HG02884 (cell line): ENCODE measurements around the gene LGALS3BP.

Experiments
- ATAC-seq: cut with Tn5 transposase; IDR thresholded peaks from one replicate; pipeline ENCODE4 v1.9.1; 2021; ENCODE audit warnings: mild to moderate bottlenecking, moderate library complexity; ENCODE audit not compliant: unreplicated experiment

Gene LGALS3BP

DNA sequence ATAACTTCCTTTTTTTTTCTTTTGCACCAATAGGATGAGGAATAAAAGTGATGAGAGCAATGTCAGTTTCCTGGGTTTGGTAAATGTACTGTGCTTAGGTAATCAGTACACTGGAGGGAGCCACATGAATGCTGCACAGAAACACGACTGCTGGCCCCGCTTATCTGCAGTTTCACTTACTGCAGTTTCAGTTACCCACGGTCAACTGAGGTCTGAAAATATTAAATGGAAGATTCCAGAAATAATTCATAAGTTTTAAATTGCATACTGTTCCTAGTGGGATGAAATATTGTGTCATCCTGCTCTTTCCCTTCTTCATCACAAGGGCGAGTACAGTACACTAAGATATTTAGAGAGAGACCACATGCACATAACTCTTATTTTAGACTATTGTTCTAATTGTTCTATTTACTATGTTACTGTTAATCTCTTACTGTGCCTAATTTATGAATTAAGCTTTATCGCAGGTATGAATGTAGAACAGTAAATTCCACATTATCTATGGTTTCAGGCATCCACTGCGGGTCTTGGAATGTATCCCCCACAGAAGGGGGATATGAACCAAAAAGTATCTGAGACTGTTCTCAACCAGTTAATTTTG lies 6.4 kb upstream of the LGALS3BP start:
- ATAC-seq: no peak

DNA sequence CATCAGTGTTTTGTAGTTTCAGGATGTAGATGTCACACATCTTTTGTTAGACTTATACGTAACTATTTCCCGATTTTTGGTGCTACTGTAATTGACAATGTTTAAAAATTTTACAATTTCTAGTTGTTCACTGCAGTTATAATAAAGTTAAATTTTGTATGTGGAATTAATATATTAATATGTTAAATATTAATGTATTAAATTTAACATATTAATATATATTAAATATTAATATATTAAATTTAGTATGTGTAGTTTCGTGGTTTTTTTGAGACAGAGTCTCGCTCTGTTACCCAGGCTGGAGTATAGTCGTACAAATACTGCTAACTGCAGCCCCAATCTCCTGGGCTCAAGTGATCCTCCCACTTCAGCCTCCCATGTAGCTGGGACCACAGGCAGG lies 5.7 kb upstream of the LGALS3BP start:
- ATAC-seq: no peak

DNA sequence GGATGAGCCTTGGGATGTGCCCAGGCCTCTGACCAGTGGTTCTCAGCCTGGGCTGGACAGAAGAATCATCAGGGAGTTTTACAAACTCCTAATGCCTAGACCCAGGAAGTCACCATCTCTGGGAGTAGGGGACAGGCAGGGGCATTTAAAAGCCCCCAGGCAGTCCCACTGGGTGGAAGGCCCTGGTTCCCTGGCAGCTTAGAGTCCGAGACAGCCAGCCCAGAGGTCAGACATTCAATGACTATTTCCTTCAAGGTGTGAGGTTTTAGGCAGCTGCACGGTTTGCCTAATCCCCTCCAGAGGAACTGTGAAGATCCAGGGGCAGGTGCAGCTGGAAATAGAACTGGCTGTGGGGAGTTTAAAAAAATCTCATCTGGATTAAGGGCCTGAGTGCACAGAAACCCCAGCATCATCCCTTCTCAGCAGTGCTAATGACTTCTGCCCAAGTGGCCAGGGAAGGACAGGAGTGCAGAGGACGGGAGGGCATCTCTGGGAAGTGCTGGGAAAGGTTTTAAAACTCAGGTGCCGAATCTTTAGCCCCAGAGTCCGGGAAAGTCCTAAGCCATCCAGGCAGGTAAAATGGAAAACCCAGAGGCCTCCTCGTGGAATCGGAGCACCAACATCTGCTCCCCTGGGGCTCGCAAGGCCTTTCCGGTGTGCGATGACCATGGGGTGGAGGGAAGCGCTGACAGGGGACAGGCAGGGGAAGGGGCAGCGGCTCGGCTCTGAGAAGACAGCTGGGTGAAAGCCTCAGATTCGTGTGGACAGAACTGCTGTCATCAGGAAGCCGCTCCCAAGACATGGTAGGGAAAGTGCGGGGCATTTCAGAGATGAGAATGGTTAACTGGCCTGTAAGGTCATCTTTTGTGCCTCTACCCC lies 1.5 kb upstream of the LGALS3BP start:
- ATAC-seq: no peak

DNA sequence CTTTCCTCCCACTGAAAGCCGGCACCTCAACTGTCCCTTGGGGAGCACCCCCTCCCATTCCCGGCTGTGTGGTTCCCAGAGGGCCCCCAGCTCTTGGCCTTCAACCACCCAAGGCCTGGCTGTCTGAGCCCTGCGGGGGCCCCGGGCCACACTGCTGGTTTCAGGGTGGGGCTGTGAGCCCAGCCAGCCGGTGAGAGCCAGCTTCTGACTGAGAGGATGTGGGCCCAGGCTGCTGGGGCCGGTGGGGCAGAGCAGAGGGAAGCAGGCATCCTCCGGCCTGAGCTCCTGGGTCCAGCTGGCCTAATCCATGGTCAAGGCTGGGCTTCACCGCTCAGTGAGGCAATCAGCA lies 875 bp upstream of the LGALS3BP start:
- ATAC-seq: no peak

DNA sequence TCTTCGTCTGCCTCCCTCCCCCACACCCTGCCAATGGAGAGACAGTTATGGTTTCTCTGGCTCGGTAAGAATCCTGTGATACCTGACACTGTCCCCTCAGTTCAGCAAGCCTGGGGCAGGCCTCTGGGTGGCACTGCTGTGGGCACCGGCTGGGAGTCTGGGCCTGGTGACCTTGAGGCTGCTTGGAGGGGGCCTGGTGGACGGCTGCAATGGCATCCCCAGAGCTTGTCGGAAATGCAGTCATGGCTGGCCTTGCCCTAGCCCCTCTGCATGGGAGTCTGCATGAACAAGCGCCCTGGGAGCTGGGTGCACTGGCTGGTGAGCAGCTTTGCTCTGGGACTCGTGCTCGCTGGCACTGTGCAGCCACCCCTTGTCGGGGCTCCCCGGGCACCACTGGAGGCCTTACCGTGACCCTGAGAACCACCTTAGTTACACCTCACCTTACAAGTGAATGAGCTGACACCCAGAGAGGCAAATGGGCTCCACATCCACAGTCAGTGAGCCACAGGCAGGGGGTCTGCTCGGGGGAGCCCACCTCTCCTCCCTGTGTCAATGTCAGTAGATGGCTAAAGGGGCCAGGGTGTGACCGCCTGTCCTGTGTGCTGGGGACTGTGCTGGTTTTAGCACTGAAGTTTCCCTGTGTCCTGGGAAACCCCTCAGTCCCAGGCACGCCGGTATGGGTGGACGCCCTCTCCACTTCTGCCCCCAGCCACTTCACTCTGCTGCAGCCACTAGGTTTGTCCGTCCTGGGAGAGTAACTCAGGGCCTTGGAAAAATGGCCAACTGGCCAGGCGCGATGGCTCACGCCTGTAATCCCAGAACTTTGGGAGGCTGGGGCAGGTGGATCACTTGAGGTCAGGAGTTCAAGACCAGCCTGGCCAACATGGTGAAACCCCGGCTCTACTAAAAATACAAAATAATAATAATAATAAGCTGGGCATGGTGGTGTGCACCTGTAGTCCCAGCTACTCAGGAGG lies 1.4 kb downstream of the LGALS3BP start:
- no peak for ATAC-seq

DNA sequence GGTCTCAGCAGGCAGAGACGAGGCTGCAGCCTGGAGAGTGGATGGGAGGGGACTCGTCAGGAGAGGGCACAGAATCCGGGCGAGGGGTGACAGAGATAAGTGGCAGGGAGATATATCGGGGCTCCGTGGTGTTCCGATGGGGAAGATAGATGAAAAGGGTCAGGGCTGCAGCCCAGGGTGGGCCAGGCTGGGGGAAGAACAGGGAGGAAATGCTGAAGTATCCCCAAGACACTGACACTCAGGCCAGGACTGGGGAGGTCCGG lies 2.1 kb downstream of the LGALS3BP start:
- ATAC-seq: no peak

DNA sequence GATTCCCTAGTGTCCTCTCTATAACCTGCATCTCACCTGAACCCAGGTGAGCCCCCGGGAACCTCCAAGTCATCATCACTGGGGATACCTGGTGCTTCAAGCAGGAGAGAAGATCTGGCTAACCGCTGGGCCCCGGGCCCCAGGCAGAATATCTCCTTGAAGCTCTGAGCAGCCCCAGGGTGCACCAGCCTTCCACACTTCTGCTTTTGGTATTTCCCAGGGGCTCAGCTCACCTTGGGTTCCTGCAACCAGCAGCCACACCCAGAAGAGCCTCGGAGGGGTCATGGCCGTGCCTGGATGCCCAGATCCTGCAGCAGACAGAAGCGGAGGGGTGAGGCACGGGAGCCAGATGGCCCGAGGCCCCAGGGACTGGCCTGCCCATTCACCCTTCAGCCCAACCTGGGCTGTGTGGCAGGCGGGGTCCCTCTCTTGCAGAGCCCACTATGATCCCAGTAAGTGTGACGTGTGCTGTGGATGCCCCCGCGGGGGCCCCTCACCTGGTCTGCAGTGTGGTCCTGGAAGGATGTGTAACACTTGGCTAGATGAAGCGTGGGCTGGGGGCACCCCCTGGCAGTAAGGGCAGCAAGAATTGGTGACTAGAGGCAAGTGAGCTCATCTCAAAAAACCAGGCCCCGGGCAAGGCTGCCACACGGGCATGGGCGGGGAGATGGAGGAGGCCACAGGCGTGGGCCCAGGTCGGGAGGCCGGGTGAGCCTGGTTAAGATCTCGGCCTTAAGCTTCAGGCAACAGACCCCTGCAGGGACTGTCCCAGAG lies 2.6 kb downstream of the LGALS3BP start:
- no peak for ATAC-seq

DNA sequence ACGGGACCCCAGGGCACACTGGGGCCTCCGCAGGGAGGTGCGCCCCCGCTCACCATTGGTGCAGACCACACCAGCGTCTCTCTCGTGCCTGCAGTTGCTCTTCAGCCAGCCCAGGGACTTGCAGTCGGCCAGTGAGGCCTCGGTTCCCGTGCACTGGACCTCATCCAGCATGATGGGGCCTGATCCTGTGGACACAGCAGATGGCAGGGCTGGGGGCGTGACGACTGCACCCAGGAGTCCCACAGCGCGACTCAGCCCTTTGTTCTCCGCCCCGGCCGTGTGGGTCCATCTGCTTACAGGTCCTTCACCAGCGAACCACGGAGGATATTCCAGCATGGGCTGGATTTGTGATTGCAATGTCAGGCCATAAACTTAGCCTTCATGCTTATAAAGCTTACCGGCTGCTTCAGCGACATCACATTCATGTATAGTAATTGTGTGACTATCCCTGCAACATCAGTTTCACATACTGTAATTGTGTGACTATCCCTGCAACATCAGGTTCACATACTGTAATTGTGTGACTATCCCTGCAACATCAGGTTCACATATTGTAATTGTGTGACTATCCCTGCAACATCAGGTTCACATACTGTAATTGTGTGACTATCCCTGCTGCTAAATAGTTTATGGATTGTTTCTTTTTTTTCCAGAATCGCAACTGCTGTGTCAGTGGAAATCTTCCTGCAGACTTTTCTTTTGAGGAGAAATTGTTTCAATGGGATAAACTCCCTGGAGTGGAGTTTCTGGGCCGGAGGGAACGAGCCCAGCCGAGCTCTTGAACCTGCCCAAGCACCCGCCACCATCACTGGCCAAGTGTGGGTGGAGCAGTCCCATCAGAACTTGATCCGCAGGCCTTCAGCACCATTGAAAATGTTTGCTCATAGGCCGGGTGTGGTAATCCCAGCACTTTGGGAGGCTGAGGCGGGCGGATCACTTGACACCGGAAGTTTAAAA lies 4.8 kb downstream of the LGALS3BP start:
- no peak for ATAC-seq

DNA sequence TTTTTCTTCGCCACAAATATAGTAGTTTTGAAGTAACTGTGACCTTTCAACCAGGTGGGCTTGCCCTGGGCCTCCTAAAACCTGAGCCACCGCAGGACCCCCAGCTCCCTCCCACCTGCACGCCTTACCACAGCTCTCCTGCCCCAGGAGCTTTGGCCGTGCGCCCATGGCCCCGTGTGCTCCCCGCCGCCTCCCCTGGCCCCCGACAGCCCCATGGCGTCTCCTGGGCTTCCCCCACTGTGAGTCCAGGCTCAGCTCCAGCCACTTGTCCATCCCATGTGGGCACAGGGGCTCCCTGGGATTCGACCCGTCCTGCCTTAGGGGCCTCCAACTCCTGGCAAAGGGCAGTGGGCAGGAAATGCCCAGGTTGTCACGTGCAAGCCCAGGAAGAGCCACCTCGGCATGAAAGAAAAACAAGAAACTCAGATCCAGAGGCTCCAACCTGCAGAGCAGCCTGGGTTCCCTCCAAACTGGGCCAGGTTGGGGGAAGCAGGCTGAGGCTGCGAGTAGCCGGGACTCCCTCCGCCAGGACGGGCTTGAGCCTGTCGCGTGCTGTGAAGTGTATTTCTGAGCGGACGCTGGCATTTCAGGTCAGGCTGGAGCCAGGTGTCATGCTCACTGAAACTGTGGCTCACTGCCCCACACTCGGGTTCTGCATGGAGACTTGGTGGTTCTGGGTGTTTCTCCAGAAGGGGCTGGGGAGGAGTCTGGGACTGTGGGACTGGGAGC lies 5.8 kb downstream of the LGALS3BP start:
- no peak for ATAC-seq

DNA sequence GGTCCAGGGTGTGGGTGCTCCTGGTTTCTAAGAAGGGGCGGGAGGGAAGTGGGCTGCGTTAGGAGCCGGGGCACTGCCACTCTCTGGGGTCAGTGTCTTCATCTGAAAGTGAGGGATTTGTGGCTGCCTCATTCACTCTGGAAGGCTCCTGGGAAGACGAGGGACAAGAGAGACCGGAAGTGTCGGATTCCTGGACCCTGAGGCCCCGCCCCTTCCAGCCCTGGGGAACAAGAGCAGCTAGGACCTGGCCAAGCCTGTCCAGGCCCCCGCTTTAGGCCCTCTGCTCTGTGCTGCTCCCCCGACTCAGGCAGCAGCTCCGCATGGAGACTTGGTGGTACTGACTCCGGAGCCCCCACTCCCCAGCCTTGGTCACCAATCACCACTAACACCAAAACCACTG lies 6.5 kb downstream of the LGALS3BP start:
- ATAC-seq: no peak

DNA sequence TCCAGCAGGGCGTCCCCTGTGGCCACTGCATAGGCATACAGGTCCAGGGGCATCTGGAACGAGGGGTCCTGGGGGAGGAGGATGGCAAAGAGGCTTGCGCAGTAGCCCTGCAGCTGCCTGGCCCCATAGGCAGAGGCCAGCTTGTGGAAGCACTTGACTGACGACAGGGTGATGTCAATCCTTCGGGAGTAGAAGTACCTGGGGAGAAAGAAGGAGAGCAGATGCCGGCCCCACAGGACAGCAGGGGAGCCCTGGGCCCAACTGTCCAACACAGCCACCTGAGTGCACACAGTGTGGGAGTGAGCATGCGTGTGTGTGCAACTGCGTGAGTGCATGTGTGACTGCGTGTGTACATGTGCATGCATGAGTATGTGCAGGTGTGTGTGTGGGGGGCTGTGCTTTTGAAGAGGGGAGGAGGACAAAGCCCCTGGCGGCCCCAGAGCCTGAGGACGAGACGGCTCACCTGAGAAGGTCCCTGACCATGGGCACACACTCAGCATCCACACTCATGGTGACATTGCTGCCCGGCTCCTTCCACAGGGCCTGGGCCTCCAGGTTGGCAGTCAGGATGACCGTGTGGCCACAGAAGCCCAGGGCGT lies 7.1 kb downstream of the LGALS3BP start:
- ATAC-seq: no peak

DNA sequence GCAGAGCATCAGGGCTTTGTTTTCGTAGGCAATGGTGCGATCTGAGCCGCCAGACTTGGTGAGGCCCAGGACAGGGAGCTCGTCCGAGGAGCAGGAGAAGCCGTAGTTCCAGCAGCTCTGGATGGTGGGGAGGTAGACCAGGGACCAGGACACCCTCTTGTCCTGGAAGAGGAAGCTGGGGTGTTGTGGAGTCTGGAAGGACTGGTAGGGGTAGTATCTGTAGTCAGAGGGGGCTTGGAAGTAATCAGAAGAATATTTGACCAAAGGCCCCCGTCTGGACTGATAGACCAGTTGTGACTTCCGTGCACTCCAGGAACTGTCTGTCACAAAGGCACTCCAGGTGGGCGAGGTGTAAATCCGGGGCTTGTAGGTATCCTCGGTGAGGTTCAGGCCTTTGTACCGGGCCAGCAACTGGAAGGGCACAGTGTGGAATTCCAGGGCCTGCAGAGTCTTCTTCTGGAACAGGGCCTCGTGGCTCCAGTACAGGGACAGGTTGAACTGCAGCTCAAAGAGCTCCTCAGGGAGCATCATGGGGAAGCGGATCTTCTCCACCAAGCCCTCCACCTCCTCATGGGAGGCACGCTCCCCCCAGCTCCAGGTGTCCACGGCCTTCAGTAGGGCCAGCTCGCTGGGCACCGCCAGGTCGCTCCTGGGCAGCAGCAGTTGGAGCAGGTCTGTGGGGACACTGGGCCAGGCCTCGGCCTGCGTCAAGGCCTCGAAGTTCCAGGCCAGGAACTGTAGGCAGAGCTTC lies 7.8 kb downstream of the LGALS3BP start:
- no peak for ATAC-seq

DNA sequence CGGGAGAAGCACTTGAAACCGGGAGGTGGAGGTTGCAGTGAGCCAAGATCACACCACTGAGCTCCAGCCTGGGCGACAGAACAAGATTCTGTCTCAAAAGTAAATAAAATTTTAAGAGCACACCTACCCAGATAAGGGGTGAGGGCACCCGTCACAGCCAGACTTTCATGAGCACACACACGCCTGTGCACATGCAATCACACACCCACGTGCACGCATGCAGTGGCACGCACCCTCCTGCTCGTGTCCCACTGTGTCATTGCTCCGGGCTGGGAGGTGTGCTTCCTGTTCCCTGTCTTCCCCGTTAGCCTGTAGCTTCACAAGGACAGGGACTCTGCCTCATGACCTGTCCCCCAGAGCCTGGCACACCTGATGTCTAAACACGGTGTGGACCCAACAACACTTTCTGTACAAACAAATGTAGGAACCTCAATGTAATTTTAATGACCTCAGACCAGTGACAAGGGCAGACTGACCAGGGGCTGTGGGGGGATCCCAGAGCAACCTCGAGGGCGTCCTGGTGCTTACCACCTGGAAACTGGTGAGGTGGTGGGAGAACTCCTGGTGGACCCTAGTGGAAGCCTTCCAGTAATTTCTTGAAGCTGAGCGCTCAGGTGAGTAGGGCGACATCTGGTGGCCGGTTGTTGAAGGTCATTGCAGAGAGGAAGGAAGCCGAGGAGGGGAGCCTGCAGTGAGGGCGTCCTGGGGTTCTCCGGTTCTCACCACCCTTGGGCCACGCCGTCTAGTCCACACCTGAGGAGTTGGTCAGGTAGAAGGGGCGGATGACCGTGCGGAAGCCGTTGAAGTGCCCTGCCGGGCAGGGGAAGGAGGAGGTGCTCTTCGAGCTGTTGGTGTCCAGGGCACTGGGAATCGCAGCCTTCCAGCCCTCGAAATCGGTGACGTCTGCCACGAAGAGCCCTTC lies 8.6 kb downstream of the LGALS3BP start:
- ATAC-seq: no peak

DNA sequence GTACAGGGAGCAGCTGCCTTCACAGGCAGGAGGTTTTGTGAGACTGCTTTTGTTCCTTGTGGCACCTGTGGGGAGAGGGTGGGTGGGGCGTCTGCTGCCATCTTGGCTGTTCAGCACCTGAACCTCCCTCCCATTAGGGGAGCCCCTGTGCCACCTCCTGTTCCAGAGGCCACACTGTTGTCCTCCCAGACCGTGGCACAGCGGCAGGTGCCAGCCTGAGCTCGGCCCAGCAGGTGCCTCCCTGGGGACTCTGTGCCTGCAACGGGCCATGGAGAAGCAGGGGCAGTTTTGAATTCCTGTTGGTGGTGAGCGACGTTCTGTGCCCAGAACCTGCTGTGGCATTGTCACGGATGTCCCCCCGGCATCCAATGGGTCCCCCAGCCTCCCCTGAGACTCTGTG lies 9.9 kb downstream of the LGALS3BP start:
- no peak for ATAC-seq

DNA sequence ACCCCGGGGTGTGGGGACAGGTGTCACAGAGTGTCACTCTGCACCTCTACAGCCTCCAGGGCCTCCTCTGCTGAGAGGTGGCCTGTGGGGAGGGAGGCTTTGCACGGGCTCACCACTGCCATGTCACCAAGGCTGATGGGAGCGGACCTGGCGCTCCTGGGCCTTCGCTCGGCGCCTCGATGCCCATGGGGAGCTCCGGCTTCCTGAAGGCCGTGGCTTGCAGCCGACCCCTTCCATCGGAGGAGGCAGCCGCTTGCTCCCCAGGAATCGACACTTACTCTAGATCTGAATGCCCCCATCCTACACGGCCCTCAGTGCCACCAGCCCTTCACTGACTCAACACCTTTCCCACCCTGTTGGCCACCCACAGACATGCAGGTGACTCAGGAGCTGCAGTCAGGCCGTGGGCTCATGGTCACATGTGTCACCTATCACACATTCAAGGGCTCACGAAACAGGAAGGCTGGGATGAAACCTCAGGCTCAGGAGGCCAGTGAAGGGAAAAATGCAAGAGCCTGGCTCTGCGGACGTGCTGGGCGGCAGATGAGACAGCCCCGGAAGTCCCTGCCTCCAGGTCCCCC lies 11.9 kb downstream of the LGALS3BP start:
- no peak for ATAC-seq

DNA sequence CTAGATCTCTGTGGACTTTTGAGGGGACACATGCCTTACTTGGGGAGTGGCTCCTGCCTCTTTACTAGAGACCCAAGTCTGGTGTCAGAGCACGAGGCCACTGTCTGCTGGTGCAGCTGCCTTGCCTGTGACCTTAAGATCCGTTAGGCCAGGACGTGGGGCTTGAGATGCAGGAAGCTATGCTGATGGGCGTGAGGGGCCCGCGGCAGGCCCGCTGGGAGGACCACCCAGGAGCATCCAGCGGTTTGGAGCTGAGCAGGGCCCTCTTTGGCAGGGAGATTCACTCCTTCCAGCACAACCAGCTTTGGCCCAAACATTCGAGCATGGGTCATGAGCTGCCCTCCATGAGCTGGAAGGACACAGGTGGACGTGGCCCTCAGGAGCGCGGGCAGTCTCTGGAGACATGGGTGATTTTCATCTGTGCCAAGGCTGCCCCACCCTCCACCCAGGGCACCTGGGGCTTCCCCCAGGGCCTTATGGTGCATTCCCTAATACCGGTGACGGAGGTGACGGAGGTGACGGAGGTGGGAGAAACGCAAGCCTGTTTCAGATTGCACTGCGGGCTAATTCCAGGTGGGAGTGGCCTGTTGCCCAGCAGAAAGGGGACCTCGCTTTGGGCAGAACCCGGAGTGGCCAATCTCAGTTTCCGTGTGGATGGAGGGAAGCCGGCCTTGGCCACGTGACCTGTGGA lies 12.7 kb downstream of the LGALS3BP start:
- ATAC-seq: no peak
